HEK293 (cell line): ENCODE results near the gene TMEM41B.

Experiments used
- CTCF ChIA-PET: fragments of 350-600 bp; formaldehyde crosslinking; extraction: SDS; loops from one replicate; lab custom pipeline; 2021; ENCODE audit warnings: antibody characterized with exemption; lab: Yijun Ruan, JAX
- POLR2A ChIA-PET: fragments of 300-600 bp; formaldehyde crosslinking; extraction: SDS; loops from one replicate; lab custom pipeline; 2020; ENCODE audit warnings: antibody characterized with exemption, inconsistent platforms; lab: Yijun Ruan, JAX
- H3K27ac ChIP-seq: fragments of 200-500 bp; sonication (Bioruptor generic); 2 replicates; pipeline ENCODE4 v1.5.1; 2014; ENCODE audit warnings: low read depth, low read length, control low read depth, inconsistent platforms; ENCODE audit errors: extremely low read depth
- H3K36me3 ChIP-seq, 2 experiments: fragments of 200-500 bp in 1 of 2; sonication (Bioruptor generic) in 1 of 2; 1 replicate in 1 of 2; 2 replicates in 1 of 2; pipeline ENCODE4 v1.5.1; 2014 to 2017; ENCODE audit warnings: inconsistent platforms in 2 of 2, low read length in 2 of 2; ENCODE audit not compliant: control insufficient read depth in 2 of 2, insufficient read depth in 1 of 2
- H3K4me1 ChIP-seq: fragments of 200-500 bp; sonication (Bioruptor generic); 2 replicates; pipeline ENCODE4 v1.5.1; 2014; ENCODE audit warnings: mild to moderate bottlenecking, low read length, inconsistent platforms; ENCODE audit not compliant: control insufficient read depth, insufficient read depth
- H3K4me3 ChIP-seq: 2 replicates; pipeline ENCODE4 v1.5.1; 2011; ENCODE audit warnings: low read depth, mild to moderate bottlenecking, control low read depth, low read length, moderate library complexity
- H3K9me3 ChIP-seq: fragments of 200-500 bp; sonication (Bioruptor generic); 2 replicates; pipeline ENCODE4 v1.5.1; 2014; ENCODE audit warnings: low read depth, low read length, inconsistent platforms; ENCODE audit not compliant: control insufficient read depth, insufficient read depth
- FEZF1 ChIP-seq: fragments of 450-650 bp; formaldehyde crosslinking; IDR thresholded peaks from 2 replicates; pipeline ENCODE4 v1.5.1; 2016; ENCODE audit warnings: missing biosample characterization, missing genetic modification characterization
- KLF1 ChIP-seq: fragments of 450-650 bp; formaldehyde crosslinking; IDR thresholded peaks from 2 replicates; pipeline ENCODE4 v1.5.1; 2016; ENCODE audit warnings: missing biosample characterization, missing genetic modification characterization
- KLF9 ChIP-seq: fragments of 450-650 bp; formaldehyde crosslinking; IDR thresholded peaks from 2 replicates; pipeline ENCODE4 v1.5.1; 2016; ENCODE audit warnings: missing biosample characterization, missing genetic modification characterization, low read depth
- OSR2 ChIP-seq: fragments of 450-650 bp; formaldehyde crosslinking; IDR thresholded peaks from 2 replicates; pipeline ENCODE4 v1.5.1; 2016; ENCODE audit warnings: missing biosample characterization, missing genetic modification characterization
- SETDB1 ChIP-seq: IDR thresholded peaks from one replicate; pipeline ENCODE4 v1.6.1; 2017; ENCODE audit warnings: mild to moderate bottlenecking, low read length, moderate library complexity, mixed read lengths; ENCODE audit not compliant: insufficient read length
- ZNF133 ChIP-seq: fragments of 450-650 bp; formaldehyde crosslinking; IDR thresholded peaks from 2 replicates; pipeline ENCODE4 v1.5.1; 2016; ENCODE audit warnings: missing biosample characterization, missing genetic modification characterization
- ZNF140 ChIP-seq: fragments of 450-650 bp; formaldehyde crosslinking; IDR thresholded peaks from 2 replicates; pipeline ENCODE4 v1.5.1; 2016; ENCODE audit warnings: missing biosample characterization, missing genetic modification characterization
- ZNF16 ChIP-seq: fragments of 450-650 bp; formaldehyde crosslinking; IDR thresholded peaks from 2 replicates; pipeline ENCODE4 v1.5.1; 2016; ENCODE audit warnings: low read depth, missing biosample characterization, missing genetic modification characterization
- ZNF350 ChIP-seq: fragments of 450-650 bp; formaldehyde crosslinking; IDR thresholded peaks from 2 replicates; pipeline ENCODE4 v1.5.0; 2017; ENCODE audit warnings: missing biosample characterization, mild to moderate bottlenecking, missing genetic modification characterization
- ZNF530 ChIP-seq: fragments of 450-650 bp; formaldehyde crosslinking; IDR thresholded peaks from 2 replicates; pipeline ENCODE4 v1.5.1; 2016; ENCODE audit warnings: low read depth, missing biosample characterization, missing genetic modification characterization
- ZNF548 ChIP-seq: fragments of 450-650 bp; formaldehyde crosslinking; IDR thresholded peaks from 2 replicates; pipeline ENCODE4 v1.5.1; 2016; ENCODE audit warnings: missing biosample characterization, missing genetic modification characterization
- ZNF621 ChIP-seq: fragments of 450-650 bp; formaldehyde crosslinking; IDR thresholded peaks from 2 replicates; pipeline ENCODE4 v1.5.1; 2017; ENCODE audit warnings: missing biosample characterization, missing genetic modification characterization
- ZNF623 ChIP-seq: fragments of 450-650 bp; formaldehyde crosslinking; IDR thresholded peaks from 2 replicates; pipeline ENCODE4 v1.5.1; 2016; ENCODE audit warnings: missing biosample characterization, missing genetic modification characterization
- ZNF664 ChIP-seq: fragments of 450-650 bp; formaldehyde crosslinking; IDR thresholded peaks from 2 replicates; pipeline ENCODE4 v1.5.1; 2016; ENCODE audit warnings: missing biosample characterization, missing genetic modification characterization
- ZNF76 ChIP-seq: fragments of 450-650 bp; formaldehyde crosslinking; IDR thresholded peaks from 2 replicates; pipeline ENCODE4; 2016; ENCODE audit warnings: low read depth, missing biosample characterization, missing genetic modification characterization, borderline replicate concordance
- ZNF785 ChIP-seq: fragments of 450-650 bp; formaldehyde crosslinking; IDR thresholded peaks from 2 replicates; pipeline ENCODE4 v1.5.1; 2016; ENCODE audit warnings: missing biosample characterization, missing genetic modification characterization
- ZNF830 ChIP-seq: fragments of 450-650 bp; IDR thresholded peaks from 2 replicates; pipeline ENCODE4 v1.5.0; 2018; ENCODE audit warnings: missing biosample characterization, missing genetic modification characterization, low read depth, mild to moderate bottlenecking, moderate library complexity
- ZSCAN16 ChIP-seq: fragments of 450-650 bp; formaldehyde crosslinking; IDR thresholded peaks from 2 replicates; pipeline ENCODE4 v1.5.1; 2016; ENCODE audit warnings: missing biosample characterization, missing genetic modification characterization
- TF ChIP-seq, protein P1 (sequence below): fragments of 450-650 bp; formaldehyde crosslinking; IDR thresholded peaks from 2 replicates; pipeline ENCODE4 v1.5.1; 2016; ENCODE audit warnings: missing biosample characterization, missing genetic modification characterization
- TF ChIP-seq, protein P2 (sequence below): fragments of 450-650 bp; formaldehyde crosslinking; IDR thresholded peaks from 2 replicates; pipeline ENCODE4 v1.5.1; 2016; ENCODE audit warnings: missing biosample characterization, missing genetic modification characterization
- TF ChIP-seq, protein P3 (sequence below): fragments of 450-650 bp; formaldehyde crosslinking; IDR thresholded peaks from 2 replicates; pipeline ENCODE4 v1.5.1; 2016; ENCODE audit warnings: missing biosample characterization, missing genetic modification characterization

TMEM41B gene

DNA sequence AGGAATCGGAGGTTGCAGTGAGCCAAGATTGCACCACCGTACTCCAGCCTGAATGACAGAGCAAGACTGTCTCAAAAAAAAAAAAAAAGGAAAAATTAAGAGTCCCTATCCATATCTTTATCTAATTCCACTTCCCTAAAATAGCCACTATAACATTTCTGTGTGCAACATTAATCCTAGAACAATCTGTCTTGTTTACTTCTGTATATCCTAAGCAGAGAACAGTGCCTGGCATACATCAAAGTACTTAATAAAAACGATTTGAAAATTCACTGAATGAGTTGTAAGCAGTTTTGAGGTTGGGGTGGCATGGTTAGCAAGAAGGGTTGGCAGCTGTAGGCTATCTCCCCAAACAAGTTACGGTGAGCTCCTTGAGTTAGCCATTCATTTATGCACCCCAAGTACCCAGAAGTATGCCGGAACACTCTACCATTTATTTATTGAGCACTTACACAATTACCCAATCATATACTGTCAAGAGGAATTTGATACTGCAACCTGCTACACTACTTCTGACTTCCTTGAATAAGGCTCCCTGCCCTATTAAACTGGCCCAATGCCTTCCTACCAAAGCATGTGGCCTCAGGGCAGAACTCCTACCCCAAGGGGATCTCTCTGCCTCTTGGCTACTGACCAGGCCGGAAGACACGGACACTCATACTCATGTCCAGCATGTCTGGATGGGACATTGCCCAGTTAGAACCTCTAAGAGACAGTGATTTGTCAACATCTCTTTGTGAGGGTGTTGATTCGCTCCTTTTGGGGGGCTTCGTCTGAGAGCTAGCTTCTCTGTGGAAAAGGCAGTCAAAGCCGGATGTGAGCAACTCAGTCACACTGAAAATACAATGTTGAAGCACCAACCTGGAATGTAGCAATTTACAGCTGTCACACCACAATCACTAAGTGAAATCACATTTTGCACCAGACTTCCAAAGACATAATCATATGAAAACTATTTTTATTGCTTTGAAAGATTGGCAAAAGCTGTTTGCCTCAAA, 16.3 kb upstream of the TMEM41B start:
- H3K4me3 ChIP-seq: no peak overlapping the region
- no peaks in the 10 kb centered on the region for H3K9me3 ChIP-seq
- no peaks in the 10 kb centered on the region for H3K4me1 ChIP-seq
- no peak overlapping the region for H3K27ac ChIP-seq
- TF ChIP-seq KLF9 (tag by site-specific recombination) (no peak), ZNF664 (0 out of 2 replicates have a peak, but pooled peaks have one; percentile 31), ZNF350 (no peak), ZNF76 (tag by site-specific recombination) (no peak), ZNF621 (tag by site-specific recombination) (no peak), ZNF16 (tag by site-specific recombination) (no peak)
- TF ChIP-seq, protein P1, sequence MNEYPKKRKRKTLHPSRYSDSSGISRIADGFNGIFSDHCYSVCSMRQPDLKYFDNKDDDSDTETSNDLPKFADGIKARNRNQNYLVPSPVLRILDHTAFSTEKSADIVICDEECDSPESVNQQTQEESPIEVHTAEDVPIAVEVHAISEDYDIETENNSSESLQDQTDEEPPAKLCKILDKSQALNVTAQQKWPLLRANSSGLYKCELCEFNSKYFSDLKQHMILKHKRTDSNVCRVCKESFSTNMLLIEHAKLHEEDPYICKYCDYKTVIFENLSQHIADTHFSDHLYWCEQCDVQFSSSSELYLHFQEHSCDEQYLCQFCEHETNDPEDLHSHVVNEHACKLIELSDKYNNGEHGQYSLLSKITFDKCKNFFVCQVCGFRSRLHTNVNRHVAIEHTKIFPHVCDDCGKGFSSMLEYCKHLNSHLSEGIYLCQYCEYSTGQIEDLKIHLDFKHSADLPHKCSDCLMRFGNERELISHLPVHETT: no peak
- ChIA-PET CTCF (interaction anchor here (0.7 kb wide), 1 partner anchor 10 kb away, joined by 3 read pairs; no protein-coding TSS in a partner anchor), POLR2A (no interaction called here)
- no peaks in the 10 kb centered on the region for H3K36me3 ChIP-seq

DNA sequence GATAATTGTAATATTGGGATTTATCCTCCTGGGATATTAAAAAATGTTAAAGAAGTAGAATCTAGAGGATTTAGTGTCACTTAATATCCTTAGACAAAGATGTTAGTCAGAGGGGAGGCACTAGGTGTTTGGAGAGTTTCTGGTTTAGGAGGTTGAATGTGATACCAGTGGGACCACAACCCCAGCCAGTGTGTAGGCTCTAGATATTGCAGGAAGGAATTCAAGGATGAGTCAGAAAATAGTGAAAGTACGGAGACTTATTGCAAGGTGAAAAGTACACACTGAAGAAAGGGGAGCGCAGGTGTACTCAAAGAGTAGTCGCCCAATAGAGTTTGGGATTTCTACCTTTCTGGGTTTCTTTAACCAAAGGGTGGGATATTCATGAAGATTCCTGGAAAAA, 5.7 kb upstream of the TMEM41B start:
- TF ChIP-seq, protein P2, sequence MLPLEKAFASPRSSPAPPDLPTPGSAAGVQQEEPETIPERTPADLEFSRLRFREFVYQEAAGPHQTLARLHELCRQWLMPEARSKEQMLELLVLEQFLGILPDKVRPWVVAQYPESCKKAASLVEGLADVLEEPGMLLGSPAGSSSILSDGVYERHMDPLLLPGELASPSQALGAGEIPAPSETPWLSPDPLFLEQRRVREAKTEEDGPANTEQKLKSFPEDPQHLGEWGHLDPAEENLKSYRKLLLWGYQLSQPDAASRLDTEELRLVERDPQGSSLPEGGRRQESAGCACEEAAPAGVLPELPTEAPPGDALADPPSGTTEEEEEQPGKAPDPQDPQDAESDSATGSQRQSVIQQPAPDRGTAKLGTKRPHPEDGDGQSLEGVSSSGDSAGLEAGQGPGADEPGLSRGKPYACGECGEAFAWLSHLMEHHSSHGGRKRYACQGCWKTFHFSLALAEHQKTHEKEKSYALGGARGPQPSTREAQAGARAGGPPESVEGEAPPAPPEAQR (tag by site-specific recombination): no peak
- TF ChIP-seq ZNF140 (tag by site-specific recombination) (no peak), ZSCAN16 (tag by site-specific recombination) (no peak), ZNF530 (tag by site-specific recombination) (no peak), OSR2 (tag by site-specific recombination) (no peak), ZNF133 (no peak), ZNF623 (tag by site-specific recombination) (no peak), SETDB1 (no peak), ZNF548 (no peak), KLF1 (tag by site-specific recombination) (no peak), ZNF830 (tag by site-specific recombination) (no peak), FEZF1 (tag by site-specific recombination) (no peak), ZNF785 (no peak)
- TF ChIP-seq, protein P3, sequence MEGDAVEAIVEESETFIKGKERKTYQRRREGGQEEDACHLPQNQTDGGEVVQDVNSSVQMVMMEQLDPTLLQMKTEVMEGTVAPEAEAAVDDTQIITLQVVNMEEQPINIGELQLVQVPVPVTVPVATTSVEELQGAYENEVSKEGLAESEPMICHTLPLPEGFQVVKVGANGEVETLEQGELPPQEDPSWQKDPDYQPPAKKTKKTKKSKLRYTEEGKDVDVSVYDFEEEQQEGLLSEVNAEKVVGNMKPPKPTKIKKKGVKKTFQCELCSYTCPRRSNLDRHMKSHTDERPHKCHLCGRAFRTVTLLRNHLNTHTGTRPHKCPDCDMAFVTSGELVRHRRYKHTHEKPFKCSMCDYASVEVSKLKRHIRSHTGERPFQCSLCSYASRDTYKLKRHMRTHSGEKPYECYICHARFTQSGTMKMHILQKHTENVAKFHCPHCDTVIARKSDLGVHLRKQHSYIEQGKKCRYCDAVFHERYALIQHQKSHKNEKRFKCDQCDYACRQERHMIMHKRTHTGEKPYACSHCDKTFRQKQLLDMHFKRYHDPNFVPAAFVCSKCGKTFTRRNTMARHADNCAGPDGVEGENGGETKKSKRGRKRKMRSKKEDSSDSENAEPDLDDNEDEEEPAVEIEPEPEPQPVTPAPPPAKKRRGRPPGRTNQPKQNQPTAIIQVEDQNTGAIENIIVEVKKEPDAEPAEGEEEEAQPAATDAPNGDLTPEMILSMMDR (tag by site-specific recombination): no peak
- TF ChIP-seq, all 188 proteins: peak for 0
- ChIA-PET CTCF (interaction anchor here (0.9 kb wide), 1 partner anchor 50 kb away, joined by 3 read pairs; no protein-coding TSS in a partner anchor), POLR2A (no interaction called here)
- no peak overlapping the region for H3K27ac ChIP-seq
- no peaks in the 10 kb centered on the region for H3K9me3 ChIP-seq
- H3K4me3 ChIP-seq: no peak overlapping the region
- H3K4me1 ChIP-seq: no peaks in the 10 kb centered on the region
- H3K36me3 ChIP-seq: no peaks in the 10 kb centered on the region
